ENCODE data around the gene GPR63. TPM values are rescaled to one million over a fixed set of nuclear protein-coding genes. Genes with fewer than 3 reads are reported as not detected.

The GPR63 gene
- polyA plus RNA-seq, 3 donors, result 0.03 to 0.07 TPM; not detected in 1

- Mint-ChIP-seq H3K4me3 (no peak overlapping the region), H3K27ac (no peak overlapping the region), H3K9me3 (peaks cover 7 to 33% (median 13%) of the 10 kb centered on the region in 7 donors), H3K4me1 (no peaks in the 10 kb centered on the region), H3K27me3 (ENCODE audit: low read depth in 3 of 3) (peaks cover 1 to 8% (median 2%) of the 10 kb centered on the region in 3 donors), H3K36me3 (no peaks in the 10 kb centered on the region)
- H2AFZ ChIP-seq (ENCODE audit: insufficient read depth, low read depth, low read length, poor library complexity, severe bottlenecking), result no peak overlapping the region
- H3K36me3 ChIP-seq (replicated peaks in 1 of 2; ENCODE audit: control insufficient read depth in 1 of 2, insufficient read depth in 2 of 2, low read length in 2 of 2), result no peaks in the 10 kb centered on the region
- no peak for DNase-seq
- H4K20me1 ChIP-seq (ENCODE audit: insufficient read depth, low read length), result no peaks in the 10 kb centered on the region
- H3K4me1 ChIP-seq (ENCODE audit: control insufficient read depth in 1 of 2, insufficient read depth in 2 of 2, low read length in 2 of 2), result no peaks in the 10 kb centered on the region
- H3K79me2 ChIP-seq (ENCODE audit: insufficient read depth, low read length), result no peaks in the 10 kb centered on the region
- intact Hi-C loops (cut with micrococcal nuclease), result no loop called here
- peaks cover 1 to 3% of the 10 kb centered on the region in 2 donors for H3K27me3 ChIP-seq (ENCODE audit: control insufficient read depth in 2 of 2, insufficient read depth in 2 of 2, low read length in 2 of 2)
- H3K4me3 ChIP-seq (replicated peaks in 1 of 3; ENCODE audit: low read depth in 2 of 3, low read length in 3 of 3), result no peak overlapping the region
- no peak overlapping the region for H3K27ac ChIP-seq (ENCODE audit: low read depth in 1 of 2, low read length in 2 of 2)
- no peak overlapping the region for H3K4me2 ChIP-seq (replicated peaks; ENCODE audit: extremely low read depth, low read length, poor library complexity, severe bottlenecking)
- H3K9ac ChIP-seq (ENCODE audit: insufficient read depth, low read length, poor library complexity, severe bottlenecking), result no peak overlapping the region
- TF ChIP-seq CTCF (IDR thresholded peaks at IDR 0.05), result no peak
- H3K9me3 ChIP-seq (replicated peaks in 1 of 2; ENCODE audit: control insufficient read depth in 1 of 2, insufficient read depth in 1 of 2, low read length in 2 of 2), result peaks cover 0 to 5% of the 10 kb centered on the region in 2 donors
Observed at GRCh38 chr6:96844530-96844929, 7.3 kb upstream of the GPR63 start.

- no peak for TF ChIP-seq CTCF (IDR thresholded peaks at IDR 0.05)
- Histone ChIP-seq H3K36me3 (replicated peaks in 1 of 2; ENCODE audit: control insufficient read depth in 1 of 2, insufficient read depth in 2 of 2, low read length in 2 of 2) (no peaks in the 10 kb centered on the region), H3K9ac (ENCODE audit: insufficient read depth, low read length, poor library complexity, severe bottlenecking) (no peak overlapping the region), H3K27ac (ENCODE audit: low read depth in 1 of 2, low read length in 2 of 2) (no peak overlapping the region), H3K4me1 (ENCODE audit: control insufficient read depth in 1 of 2, insufficient read depth in 2 of 2, low read length in 2 of 2) (peaks cover 10 to 11% of the 10 kb centered on the region in 2 donors), H2AFZ (ENCODE audit: insufficient read depth, low read depth, low read length, poor library complexity, severe bottlenecking) (no peak overlapping the region), H3K27me3 (ENCODE audit: control insufficient read depth in 2 of 2, insufficient read depth in 2 of 2, low read length in 2 of 2) (peaks cover 21 to 32% of the 10 kb centered on the region in 2 donors), H4K20me1 (ENCODE audit: insufficient read depth, low read length) (no peaks in the 10 kb centered on the region), H3K4me3 (replicated peaks in 1 of 3; ENCODE audit: low read depth in 2 of 3, low read length in 3 of 3) (no peak overlapping the region), H3K9me3 (replicated peaks in 1 of 2; ENCODE audit: control insufficient read depth in 1 of 2, insufficient read depth in 1 of 2, low read length in 2 of 2) (peaks cover 0 to 6% of the 10 kb centered on the region in 2 donors), H3K79me2 (ENCODE audit: insufficient read depth, low read length) (no peaks in the 10 kb centered on the region), H3K4me2 (replicated peaks; ENCODE audit: extremely low read depth, low read length, poor library complexity, severe bottlenecking) (no peak overlapping the region)
- peaks cover 0 to 16% (median 9%) of the 10 kb centered on the region in 7 donors for H3K9me3 Mint-ChIP-seq
- no peak overlapping the region for H3K27ac Mint-ChIP-seq
- no peak for DNase-seq
- peaks cover 17% of the 10 kb centered on the region for H3K4me1 Mint-ChIP-seq
- H3K36me3 Mint-ChIP-seq, result peaks cover 0 to 2% of the 10 kb centered on the region in 2 donors
- peaks cover 22 to 36% (median 25%) of the 10 kb centered on the region in 3 donors for H3K27me3 Mint-ChIP-seq (ENCODE audit: low read depth in 3 of 3)
- WGBS (ENCODE audit: insufficient coverage), result 67% methylated on average over 1 of the region's 2 CpGs
- no peak overlapping the region for H3K4me3 Mint-ChIP-seq
- intact Hi-C loops (cut with micrococcal nuclease), result no loop called here
Observed at GRCh38 chr6:96841345-96841744, 4.1 kb upstream of the GPR63 start.

Measured in CD14-positive monocyte (primary cell).